Body of pancreas (tissue), 4 donors: ENCODE measurements around the gene HEXD.

ENCODE experiments used
- POLR2A ChIP-seq, 3 donors: fragments of 450-650 bp; IDR thresholded peaks; one replicate each; pipeline ENCODE4 v1.6.1; 2016; ENCODE audit warnings: antibody characterized with exemption in 3 of 3, mild to moderate bottlenecking in 2 of 3
- TF ChIP-seq, protein P1 (sequence below), 7 experiments: fragments of 450-650 bp in 4 of 7; fragments of 200-600 bp in 3 of 7; sonication (generic) in 3 of 7; IDR thresholded peaks; one replicate each; pipeline ENCODE4 v1.5.1; 2016 to 2019; ENCODE audit warnings: antibody characterized with exemption in 7 of 7

DNA sequence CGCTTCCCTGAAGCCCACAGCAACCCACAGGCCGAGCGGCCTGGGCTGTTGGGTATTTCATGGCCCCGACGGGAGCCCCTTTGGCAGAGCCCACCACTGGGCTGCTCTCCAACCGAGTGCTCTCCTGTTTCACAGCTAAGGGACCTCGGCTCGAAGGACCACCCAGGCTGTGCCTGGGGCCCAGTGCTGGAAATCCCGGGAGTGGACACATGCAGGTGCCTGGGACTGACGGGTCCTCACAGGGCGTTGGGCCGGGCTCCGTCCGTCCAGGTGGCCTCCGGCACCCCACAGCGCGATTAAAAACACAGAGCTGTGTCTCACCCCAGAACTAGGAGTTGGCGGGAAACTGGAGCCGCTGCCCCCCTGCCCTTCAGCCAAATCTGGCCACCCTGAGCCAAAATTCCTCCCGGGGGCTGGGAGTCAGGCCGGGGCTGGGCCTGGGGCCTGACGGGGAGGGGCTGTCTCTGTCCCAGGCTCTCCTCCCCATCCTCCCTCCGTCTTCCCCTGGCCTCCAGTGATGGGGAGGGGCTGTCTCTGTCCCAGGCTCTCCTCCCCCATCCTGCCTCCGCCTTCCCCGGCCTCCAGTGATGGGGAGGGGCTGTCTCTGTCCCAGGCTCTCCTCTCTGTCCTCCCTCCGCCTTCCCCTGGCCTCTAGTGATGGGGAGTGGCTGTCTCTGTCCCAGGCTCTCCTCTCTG lies 32.4 kb upstream of the HEXD start:
- TF ChIP-seq, protein P1, sequence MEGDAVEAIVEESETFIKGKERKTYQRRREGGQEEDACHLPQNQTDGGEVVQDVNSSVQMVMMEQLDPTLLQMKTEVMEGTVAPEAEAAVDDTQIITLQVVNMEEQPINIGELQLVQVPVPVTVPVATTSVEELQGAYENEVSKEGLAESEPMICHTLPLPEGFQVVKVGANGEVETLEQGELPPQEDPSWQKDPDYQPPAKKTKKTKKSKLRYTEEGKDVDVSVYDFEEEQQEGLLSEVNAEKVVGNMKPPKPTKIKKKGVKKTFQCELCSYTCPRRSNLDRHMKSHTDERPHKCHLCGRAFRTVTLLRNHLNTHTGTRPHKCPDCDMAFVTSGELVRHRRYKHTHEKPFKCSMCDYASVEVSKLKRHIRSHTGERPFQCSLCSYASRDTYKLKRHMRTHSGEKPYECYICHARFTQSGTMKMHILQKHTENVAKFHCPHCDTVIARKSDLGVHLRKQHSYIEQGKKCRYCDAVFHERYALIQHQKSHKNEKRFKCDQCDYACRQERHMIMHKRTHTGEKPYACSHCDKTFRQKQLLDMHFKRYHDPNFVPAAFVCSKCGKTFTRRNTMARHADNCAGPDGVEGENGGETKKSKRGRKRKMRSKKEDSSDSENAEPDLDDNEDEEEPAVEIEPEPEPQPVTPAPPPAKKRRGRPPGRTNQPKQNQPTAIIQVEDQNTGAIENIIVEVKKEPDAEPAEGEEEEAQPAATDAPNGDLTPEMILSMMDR (IDR thresholded peaks at IDR 0.05): no peak
- TF ChIP-seq POLR2A (IDR thresholded peaks at IDR 0.05): no peak
